PFSK-1 (cell line): ENCODE data around the gene LIPE.

Source experiments
- FOXP2 ChIP-seq: optimal IDR thresholded peaks from 2 replicates; pipeline ENCODE3; 2011; ENCODE audit warnings: borderline replicate concordance, control low read depth, inconsistent platforms; ENCODE audit not compliant: insufficient read depth; ENCODE audit errors: extremely low read length, extremely low read depth
- POLR2AphosphoS5 ChIP-seq: IDR thresholded peaks from 2 replicates; pipeline ENCODE4 v1.6.1; 2012; ENCODE audit warnings: low read depth, mild to moderate bottlenecking, control low read depth, low read length, moderate library complexity
- REST ChIP-seq, 2 experiments: IDR thresholded peaks; 2 replicates each; pipeline versions ENCODE4 v1.6.1 to v1.8.0; 2011 to 2012; ENCODE audit warnings: low read depth in 2 of 2, low read length in 2 of 2, control low read depth in 1 of 2, inconsistent platforms in 1 of 2, mild to moderate bottlenecking in 1 of 2, moderate library complexity in 1 of 2; ENCODE audit not compliant: insufficient read depth in 1 of 2
- SIN3A ChIP-seq: IDR thresholded peaks from 2 replicates; pipeline ENCODE4 v1.6.1; 2012; ENCODE audit warnings: mild to moderate bottlenecking, low read length, moderate library complexity, borderline replicate concordance; ENCODE audit not compliant: insufficient read depth
- TAF1 ChIP-seq: IDR thresholded peaks from 2 replicates; pipeline ENCODE4 v1.6.1; 2012; ENCODE audit warnings: low read length, control low read depth, borderline replicate concordance; ENCODE audit not compliant: insufficient read depth

GRCh38 chr19:42452590-42452989 is 25.4 kb upstream of the LIPE start:
- TF ChIP-seq POLR2AphosphoS5 (no peak), TAF1 (no peak), REST (IDR thresholded peaks at IDR 0.05; ENCODE audit: insufficient read depth in 1 of 2, low read depth in 2 of 2, low read length in 2 of 2) (no peak), SIN3A (no peak), FOXP2 (no peak)
